Measurements from ENCODE around the gene PTPN3. TPM values are rescaled to one million over a fixed set of nuclear protein-coding genes. Genes with fewer than 3 reads are reported as not detected.

The PTPN3 gene
- total and polyA plus RNA-seq, 10 of the 15 experiments (the other 5 are each of a cell fraction or from before 2014, with no cell fraction given): 0.18 to 1.3 (median 0.39) TPM

DNA sequence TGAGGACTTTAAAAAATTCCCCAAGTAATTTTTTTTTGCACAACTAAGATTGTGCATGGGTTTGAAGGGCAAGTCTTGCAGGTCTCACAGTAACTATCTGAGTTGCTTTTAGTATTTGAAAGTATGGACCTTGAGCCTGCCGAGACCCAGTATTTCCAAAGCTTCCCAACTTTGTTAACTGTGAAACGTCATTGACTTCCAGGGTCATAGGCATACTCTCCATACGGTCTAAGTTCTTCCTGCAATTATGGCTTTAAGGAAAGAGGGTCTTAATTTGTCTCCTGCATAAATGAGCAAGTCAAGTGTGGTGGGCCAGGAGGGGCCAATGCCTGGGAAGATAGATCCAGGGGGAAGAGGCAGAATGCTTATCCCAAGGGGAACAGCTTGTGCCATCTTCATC, 153.2 kb downstream of the PTPN3 start:
- Histone ChIP-seq H3K79me2 (ENCODE audit: control insufficient read depth, insufficient read depth, low read length) (no peaks in the 10 kb centered on the region), H3K9ac (ENCODE audit: control insufficient read depth, insufficient read depth, low read length) (no peak overlapping the region), H3K36me3 (ENCODE audit: control insufficient read depth in 2 of 2, insufficient read depth in 2 of 2, low read length in 1 of 2) (no peaks in the 10 kb centered on the region), H3K4me3 (no peak overlapping the region), H3K9me3 (replicated peaks; ENCODE audit: control insufficient read depth, insufficient read depth, low read length) (no peaks in the 10 kb centered on the region), H2AFZ (ENCODE audit: control insufficient read depth, low read depth, low read length) (no peak overlapping the region), H4K20me1 (ENCODE audit: control insufficient read depth, insufficient read depth) (no peaks in the 10 kb centered on the region), H3K4me2 (ENCODE audit: control insufficient read depth, insufficient read depth) (no peak overlapping the region), H3K4me1 (ENCODE audit: control insufficient read depth, insufficient read depth, low read length) (no peaks in the 10 kb centered on the region), H3K27me3 (replicated peaks in 1 of 2; ENCODE audit: control insufficient read depth in 2 of 2, insufficient read depth in 2 of 2, low read length in 1 of 2) (no peaks in the 10 kb centered on the region; a peak in 1 of 4 replicates), H3K27ac (ENCODE audit: control insufficient read depth, insufficient read depth) (no peak overlapping the region)
- ATAC-seq (no peak), DNase-seq (ENCODE audit: low read depth, low spot score) (no peak), FAIRE-seq (no peak)
- POLR2A ChIA-PET: no interaction called here
- RAD21 ChIA-PET (ENCODE audit: unreplicated experiment): interaction anchor here (0.6 to 1.5 kb wide), 3 partner anchors 56 to 125 kb away, joined by 3 to 4 read pairs (median 3); no protein-coding TSS in a partner anchor
- intact Hi-C loops (cut with micrococcal nuclease; ENCODE audit: unreplicated experiment): loop anchor here (5.0 kb wide), 1 partner anchor 127 kb away; no protein-coding TSS in a partner anchor
- BruUV-seq (replicated peaks): no TSS peak
- in situ Hi-C loops (cut with MboI): no loop called here
- CTCF ChIA-PET: interaction anchor here (0.6 to 1.5 kb wide), 5 partner anchors 35 to 625 kb away, joined by 3 to 5 read pairs (median 3); no protein-coding TSS in a partner anchor
- SMC1A ChIA-PET (ENCODE audit: uncharacterized antibody, unreplicated experiment): interaction anchor here (0.9 to 1.6 kb wide), 2 partner anchors 123 to 125 kb away, joined by 3 to 5 read pairs; no protein-coding TSS in a partner anchor
- 69% methylated on average over 3 of the region's 3 CpGs for WGBS (ENCODE audit: insufficient coverage, insufficient replicate concordance, low lambda C conversion rate, missing lambda C conversion rate)
- TF ChIP-seq, protein P1, sequence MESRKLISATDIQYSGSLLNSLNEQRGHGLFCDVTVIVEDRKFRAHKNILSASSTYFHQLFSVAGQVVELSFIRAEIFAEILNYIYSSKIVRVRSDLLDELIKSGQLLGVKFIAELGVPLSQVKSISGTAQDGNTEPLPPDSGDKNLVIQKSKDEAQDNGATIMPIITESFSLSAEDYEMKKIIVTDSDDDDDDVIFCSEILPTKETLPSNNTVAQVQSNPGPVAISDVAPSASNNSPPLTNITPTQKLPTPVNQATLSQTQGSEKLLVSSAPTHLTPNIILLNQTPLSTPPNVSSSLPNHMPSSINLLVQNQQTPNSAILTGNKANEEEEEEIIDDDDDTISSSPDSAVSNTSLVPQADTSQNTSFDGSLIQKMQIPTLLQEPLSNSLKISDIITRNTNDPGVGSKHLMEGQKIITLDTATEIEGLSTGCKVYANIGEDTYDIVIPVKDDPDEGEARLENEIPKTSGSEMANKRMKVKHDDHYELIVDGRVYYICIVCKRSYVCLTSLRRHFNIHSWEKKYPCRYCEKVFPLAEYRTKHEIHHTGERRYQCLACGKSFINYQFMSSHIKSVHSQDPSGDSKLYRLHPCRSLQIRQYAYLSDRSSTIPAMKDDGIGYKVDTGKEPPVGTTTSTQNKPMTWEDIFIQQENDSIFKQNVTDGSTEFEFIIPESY (IDR thresholded peaks at IDR 0.05): no peak
- TF ChIP-seq EGR1 (IDR thresholded peaks at IDR 0.05; ENCODE audit: borderline replicate concordance in 1 of 2, low read depth in 2 of 2, low read length in 2 of 2) (no peak), KDM1A (IDR thresholded peaks at IDR 0.05; ENCODE audit: borderline replicate concordance) (no peak), MEF2A (IDR thresholded peaks at IDR 0.05; ENCODE audit: insufficient read depth, low read depth, low read length) (no peak), PML (IDR thresholded peaks at IDR 0.05; ENCODE audit: low read length) (no peak), ZBTB40 (IDR thresholded peaks at IDR 0.05; ENCODE audit: borderline replicate concordance) (no peak), BCL11A (IDR thresholded peaks at IDR 0.05; ENCODE audit: low read depth, low read length) (no peak), NFXL1 (IDR thresholded peaks at IDR 0.05; ENCODE audit: borderline replicate concordance) (no peak), CBFB (IDR thresholded peaks at IDR 0.05; ENCODE audit: low read depth) (no peak), CHD4 (IDR thresholded peaks at IDR 0.05) (no peak), ZBED1 (IDR thresholded peaks at IDR 0.05; ENCODE audit: borderline replicate concordance) (no peak), KLF5 (IDR thresholded peaks at IDR 0.05; ENCODE audit: partially characterized antibody) (no peak), GABPA (IDR thresholded peaks at IDR 0.05; ENCODE audit: low read depth) (no peak)
- TF ChIP-seq, protein P2, sequence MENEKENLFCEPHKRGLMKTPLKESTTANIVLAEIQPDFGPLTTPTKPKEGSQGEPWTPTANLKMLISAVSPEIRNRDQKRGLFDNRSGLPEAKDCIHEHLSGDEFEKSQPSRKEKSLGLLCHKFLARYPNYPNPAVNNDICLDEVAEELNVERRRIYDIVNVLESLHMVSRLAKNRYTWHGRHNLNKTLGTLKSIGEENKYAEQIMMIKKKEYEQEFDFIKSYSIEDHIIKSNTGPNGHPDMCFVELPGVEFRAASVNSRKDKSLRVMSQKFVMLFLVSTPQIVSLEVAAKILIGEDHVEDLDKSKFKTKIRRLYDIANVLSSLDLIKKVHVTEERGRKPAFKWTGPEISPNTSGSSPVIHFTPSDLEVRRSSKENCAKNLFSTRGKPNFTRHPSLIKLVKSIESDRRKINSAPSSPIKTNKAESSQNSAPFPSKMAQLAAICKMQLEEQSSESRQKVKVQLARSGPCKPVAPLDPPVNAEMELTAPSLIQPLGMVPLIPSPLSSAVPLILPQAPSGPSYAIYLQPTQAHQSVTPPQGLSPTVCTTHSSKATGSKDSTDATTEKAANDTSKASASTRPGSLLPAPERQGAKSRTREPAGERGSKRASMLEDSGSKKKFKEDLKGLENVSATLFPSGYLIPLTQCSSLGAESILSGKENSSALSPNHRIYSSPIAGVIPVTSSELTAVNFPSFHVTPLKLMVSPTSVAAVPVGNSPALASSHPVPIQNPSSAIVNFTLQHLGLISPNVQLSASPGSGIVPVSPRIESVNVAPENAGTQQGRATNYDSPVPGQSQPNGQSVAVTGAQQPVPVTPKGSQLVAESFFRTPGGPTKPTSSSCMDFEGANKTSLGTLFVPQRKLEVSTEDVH (IDR thresholded peaks at IDR 0.05; ENCODE audit: low read depth, partially characterized antibody): no peak
- TF ChIP-seq, protein P3, sequence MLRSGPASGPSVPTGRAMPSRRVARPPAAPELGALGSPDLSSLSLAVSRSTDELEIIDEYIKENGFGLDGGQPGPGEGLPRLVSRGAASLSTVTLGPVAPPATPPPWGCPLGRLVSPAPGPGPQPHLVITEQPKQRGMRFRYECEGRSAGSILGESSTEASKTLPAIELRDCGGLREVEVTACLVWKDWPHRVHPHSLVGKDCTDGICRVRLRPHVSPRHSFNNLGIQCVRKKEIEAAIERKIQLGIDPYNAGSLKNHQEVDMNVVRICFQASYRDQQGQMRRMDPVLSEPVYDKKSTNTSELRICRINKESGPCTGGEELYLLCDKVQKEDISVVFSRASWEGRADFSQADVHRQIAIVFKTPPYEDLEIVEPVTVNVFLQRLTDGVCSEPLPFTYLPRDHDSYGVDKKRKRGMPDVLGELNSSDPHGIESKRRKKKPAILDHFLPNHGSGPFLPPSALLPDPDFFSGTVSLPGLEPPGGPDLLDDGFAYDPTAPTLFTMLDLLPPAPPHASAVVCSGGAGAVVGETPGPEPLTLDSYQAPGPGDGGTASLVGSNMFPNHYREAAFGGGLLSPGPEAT (IDR thresholded peaks at IDR 0.05; ENCODE audit: low read depth): no peak

Data from GM12878 (cell line).